ENCODE measurements around the gene FGF2. TPM values are rescaled to one million over a fixed set of nuclear protein-coding genes. Genes with fewer than 3 reads are reported as not detected.

The FGF2 gene
- total and polyA plus RNA-seq, 5 donors from 2014 or later, result not detected

DNA sequence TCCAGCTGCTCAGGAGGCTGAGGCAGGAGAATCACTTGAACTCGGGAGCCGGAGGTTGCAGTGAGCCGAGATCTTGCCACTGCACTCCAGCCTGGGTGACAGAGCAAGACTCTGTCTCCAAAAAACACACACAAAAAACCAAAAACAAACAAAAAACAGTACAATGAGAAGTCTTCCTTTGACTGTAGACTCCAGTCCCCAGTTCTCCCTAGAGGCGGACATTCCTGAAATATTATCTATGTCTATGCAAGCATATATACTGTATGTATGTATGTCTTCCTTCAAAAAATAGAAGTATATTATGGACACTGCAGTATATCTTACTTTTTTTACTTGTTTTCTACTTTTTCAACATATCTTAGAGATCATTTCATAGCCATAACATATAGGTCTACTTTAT, 10.2 kb upstream of the FGF2 start:
- no peak overlapping the region for H3K4me3 Mint-ChIP-seq
- no peaks in the 10 kb centered on the region for H3K4me1 Mint-ChIP-seq
- no peak for ATAC-seq (ENCODE audit: low read depth in 2 of 2)
- H3K9me3 Mint-ChIP-seq, result peaks cover 0 to 2% (median 0%) of the 10 kb centered on the region in 7 donors
- Histone ChIP-seq H3K4me1 (ENCODE audit: control insufficient read depth, insufficient read depth, low read length, poor library complexity, severe bottlenecking) (no peaks in the 10 kb centered on the region), H3K27ac (ENCODE audit: insufficient read depth, low read length, poor library complexity, severe bottlenecking) (no peak overlapping the region), H3K27me3 (ENCODE audit: control insufficient read depth, insufficient read depth, low read length) (peaks cover 7% of the 10 kb centered on the region), H3K36me3 (ENCODE audit: control insufficient read depth, insufficient read depth, low read length) (no peaks in the 10 kb centered on the region), H3K4me3 (ENCODE audit: low read depth, low read length) (no peak overlapping the region), H3K9me3 (ENCODE audit: control insufficient read depth in 2 of 2, low read length in 2 of 2) (no peaks in the 10 kb centered on the region)
- DNase-seq, result no peak
- no peak overlapping the region for H3K27ac Mint-ChIP-seq
- peaks cover 9% of the 10 kb centered on the region for H3K27me3 Mint-ChIP-seq
- no peaks in the 10 kb centered on the region for H3K36me3 Mint-ChIP-seq

GRCh38 chr4:122819708-122820449, 6.8 kb upstream of the FGF2 start:
- Histone ChIP-seq H3K27ac (ENCODE audit: insufficient read depth, low read length, poor library complexity, severe bottlenecking) (no peak overlapping the region), H3K4me1 (ENCODE audit: control insufficient read depth, insufficient read depth, low read length, poor library complexity, severe bottlenecking) (no peaks in the 10 kb centered on the region), H3K9me3 (ENCODE audit: control insufficient read depth in 2 of 2, low read length in 2 of 2) (no peaks in the 10 kb centered on the region), H3K4me3 (ENCODE audit: low read depth, low read length) (no peak overlapping the region), H3K36me3 (ENCODE audit: control insufficient read depth, insufficient read depth, low read length) (no peaks in the 10 kb centered on the region), H3K27me3 (ENCODE audit: control insufficient read depth, insufficient read depth, low read length) (peaks cover 21% of the 10 kb centered on the region)
- H3K9me3 Mint-ChIP-seq, result no peaks in the 10 kb centered on the region
- no peaks in the 10 kb centered on the region for H3K36me3 Mint-ChIP-seq
- H3K4me3 Mint-ChIP-seq, result no peak overlapping the region
- H3K4me1 Mint-ChIP-seq, result no peaks in the 10 kb centered on the region
- DNase-seq (no peak), ATAC-seq (ENCODE audit: low read depth in 2 of 2) (no peak)
- peaks cover 22% of the 10 kb centered on the region for H3K27me3 Mint-ChIP-seq
- no peak overlapping the region for H3K27ac Mint-ChIP-seq

GRCh38 chr4:122821092-122821491, 5.5 kb upstream of the FGF2 start:
- H3K9me3 ChIP-seq (ENCODE audit: control insufficient read depth in 2 of 2, low read length in 2 of 2), result no peaks in the 10 kb centered on the region
- ATAC-seq (ENCODE audit: low read depth in 2 of 2), result no peak

DNA sequence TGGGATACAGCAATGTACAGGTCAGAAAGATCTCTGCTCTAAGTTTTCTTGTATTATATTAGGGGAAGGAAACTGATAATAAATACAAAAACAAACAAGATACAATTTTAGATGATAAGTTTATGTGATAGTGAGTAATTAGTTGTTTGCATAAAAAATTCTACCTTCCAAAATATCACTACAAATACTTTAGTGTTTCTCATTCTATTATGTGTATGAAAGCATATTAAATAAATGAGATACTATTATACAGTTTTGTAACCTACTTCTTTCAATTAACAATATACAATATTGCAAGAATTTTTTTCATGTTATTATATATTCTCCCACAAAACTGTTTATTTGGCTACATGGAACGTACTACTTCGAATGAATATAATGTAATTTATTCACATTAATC, 4.2 kb upstream of the FGF2 start:
- Mint-ChIP-seq H3K4me3 (no peak overlapping the region), H3K4me1 (peaks cover 0 to 4% (median 2%) of the 10 kb centered on the region in 4 donors), H3K9me3 (no peaks in the 10 kb centered on the region), H3K27ac (no peak overlapping the region), H3K36me3 (no peaks in the 10 kb centered on the region), H3K27me3 (peaks cover 30% of the 10 kb centered on the region)
- peaks cover 5% of the 10 kb centered on the region for H3K4me1 ChIP-seq (ENCODE audit: control insufficient read depth, insufficient read depth, low read length, poor library complexity, severe bottlenecking)
- DNase-seq (no peak), ATAC-seq (ENCODE audit: low read depth in 2 of 2) (no peak)
- H3K36me3 ChIP-seq (ENCODE audit: control insufficient read depth, insufficient read depth, low read length), result no peaks in the 10 kb centered on the region
- no peak overlapping the region for H3K27ac ChIP-seq (ENCODE audit: insufficient read depth, low read length, poor library complexity, severe bottlenecking)
- H3K9me3 ChIP-seq (ENCODE audit: control insufficient read depth in 2 of 2, low read length in 2 of 2), result no peaks in the 10 kb centered on the region
- peaks cover 26% of the 10 kb centered on the region for H3K27me3 ChIP-seq (ENCODE audit: control insufficient read depth, insufficient read depth, low read length)
- no peak overlapping the region for H3K4me3 ChIP-seq (ENCODE audit: low read depth, low read length)

More at GRCh38 chr4:122821092-122821491, 5.5 kb upstream of the FGF2 start:
- Histone ChIP-seq H3K27ac (ENCODE audit: insufficient read depth, low read length, poor library complexity, severe bottlenecking) (no peak overlapping the region), H3K4me3 (ENCODE audit: low read depth, low read length) (no peak overlapping the region), H3K36me3 (ENCODE audit: control insufficient read depth, insufficient read depth, low read length) (no peaks in the 10 kb centered on the region), H3K27me3 (ENCODE audit: control insufficient read depth, insufficient read depth, low read length) (peaks cover 24% of the 10 kb centered on the region), H3K4me1 (ENCODE audit: control insufficient read depth, insufficient read depth, low read length, poor library complexity, severe bottlenecking) (no peaks in the 10 kb centered on the region)
- H3K27me3 Mint-ChIP-seq, result peaks cover 34% of the 10 kb centered on the region
- no peak for DNase-seq
- no peaks in the 10 kb centered on the region for H3K36me3 Mint-ChIP-seq
- H3K4me1 Mint-ChIP-seq, result peaks cover 0 to 2% (median under 1%) of the 10 kb centered on the region in 4 donors
- no peak overlapping the region for H3K27ac Mint-ChIP-seq
- no peak overlapping the region for H3K4me3 Mint-ChIP-seq
- no peaks in the 10 kb centered on the region for H3K9me3 Mint-ChIP-seq

- H3K9me3 ChIP-seq (ENCODE audit: control insufficient read depth in 2 of 2, low read length in 2 of 2), result no peaks in the 10 kb centered on the region
- no peaks in the 10 kb centered on the region for H3K36me3 ChIP-seq (ENCODE audit: control insufficient read depth, insufficient read depth, low read length)
- peaks cover 12% of the 10 kb centered on the region for H3K4me1 ChIP-seq (ENCODE audit: control insufficient read depth, insufficient read depth, low read length, poor library complexity, severe bottlenecking)
- DNase-seq, result no peak
- no peak overlapping the region for H3K4me3 ChIP-seq (ENCODE audit: low read depth, low read length)
- H3K27me3 Mint-ChIP-seq, result peaks cover 40% of the 10 kb centered on the region
- no peak for ATAC-seq (ENCODE audit: low read depth in 2 of 2)
- peaks cover 5 to 14% (median 11%) of the 10 kb centered on the region in 4 donors for H3K4me1 Mint-ChIP-seq
- no peak overlapping the region for H3K27ac Mint-ChIP-seq
- H3K36me3 Mint-ChIP-seq, result no peaks in the 10 kb centered on the region
- no peak overlapping the region for H3K4me3 Mint-ChIP-seq
- H3K9me3 Mint-ChIP-seq, result no peaks in the 10 kb centered on the region
- H3K27me3 ChIP-seq (ENCODE audit: control insufficient read depth, insufficient read depth, low read length), result peaks cover 36% of the 10 kb centered on the region
- H3K27ac ChIP-seq (ENCODE audit: insufficient read depth, low read length, poor library complexity, severe bottlenecking), result no peak overlapping the region
These were observed 3.2 kb upstream of the FGF2 start for GRCh38 chr4:122823476-122823875.

DNA sequence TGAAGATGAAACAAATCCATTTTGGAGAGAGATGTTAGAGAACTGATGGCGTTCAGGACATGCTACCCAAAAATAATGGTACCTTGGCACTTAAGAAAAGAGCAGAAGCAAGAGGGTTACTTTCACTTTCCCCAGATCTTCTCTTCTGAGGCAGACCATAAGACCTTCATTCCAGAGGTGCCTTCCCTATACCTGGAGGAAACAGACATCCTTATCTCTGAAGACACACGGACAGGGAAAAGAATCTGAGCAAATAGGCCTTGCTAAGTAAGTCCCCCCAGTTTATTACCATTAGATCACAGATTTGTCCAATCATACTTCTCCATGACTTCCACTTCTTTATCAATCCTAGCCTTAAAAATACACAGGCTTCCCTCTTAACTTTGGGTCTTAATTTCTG, 2.0 kb upstream of the FGF2 start:
- peaks cover 52% of the 10 kb centered on the region for H3K27me3 Mint-ChIP-seq
- Histone ChIP-seq H3K27ac (ENCODE audit: insufficient read depth, low read length, poor library complexity, severe bottlenecking) (no peak overlapping the region), H3K4me3 (ENCODE audit: low read depth, low read length) (no peak overlapping the region), H3K9me3 (ENCODE audit: control insufficient read depth in 2 of 2, low read length in 2 of 2) (no peaks in the 10 kb centered on the region), H3K27me3 (ENCODE audit: control insufficient read depth, insufficient read depth, low read length) (peaks cover 44% of the 10 kb centered on the region), H3K36me3 (ENCODE audit: control insufficient read depth, insufficient read depth, low read length) (no peaks in the 10 kb centered on the region), H3K4me1 (ENCODE audit: control insufficient read depth, insufficient read depth, low read length, poor library complexity, severe bottlenecking) (peaks cover 12% of the 10 kb centered on the region)
- ATAC-seq (ENCODE audit: low read depth in 2 of 2) (no peak), DNase-seq (no peak)
- peaks cover 5 to 14% (median 12%) of the 10 kb centered on the region in 4 donors for H3K4me1 Mint-ChIP-seq
- no peak overlapping the region for H3K4me3 Mint-ChIP-seq
- H3K27ac Mint-ChIP-seq, result no peak overlapping the region
- no peaks in the 10 kb centered on the region for H3K36me3 Mint-ChIP-seq
- no peaks in the 10 kb centered on the region for H3K9me3 Mint-ChIP-seq

GRCh38 chr4:122826079-122826527, 528 bp upstream of the FGF2 start:
- Mint-ChIP-seq H3K36me3 (no peaks in the 10 kb centered on the region), H3K27ac (no peak overlapping the region), H3K9me3 (peaks cover 0 to under 1% (median 0%) of the 10 kb centered on the region in 7 donors), H3K4me1 (peaks cover 5 to 14% (median 12%) of the 10 kb centered on the region in 4 donors), H3K27me3 (peaks cover 66% of the 10 kb centered on the region), H3K4me3 (peak overlapping the region in 3 of 4 donors; percentile 42 to 63 (median 43))
- no peak overlapping the region for H3K27ac ChIP-seq (ENCODE audit: insufficient read depth, low read length, poor library complexity, severe bottlenecking)
- no peaks in the 10 kb centered on the region for H3K9me3 ChIP-seq (ENCODE audit: control insufficient read depth in 2 of 2, low read length in 2 of 2)
- H3K27me3 ChIP-seq (ENCODE audit: control insufficient read depth, insufficient read depth, low read length), result peaks cover 50% of the 10 kb centered on the region
- H3K4me3 ChIP-seq (ENCODE audit: low read depth, low read length), result no peak overlapping the region
- ATAC-seq (ENCODE audit: low read depth in 2 of 2) (no peak), DNase-seq (no peak)
- peaks cover 12% of the 10 kb centered on the region for H3K4me1 ChIP-seq (ENCODE audit: control insufficient read depth, insufficient read depth, low read length, poor library complexity, severe bottlenecking)
- no peaks in the 10 kb centered on the region for H3K36me3 ChIP-seq (ENCODE audit: control insufficient read depth, insufficient read depth, low read length)

Data from CD4-positive, CD25-positive, alpha-beta regulatory T cell (primary cell).